GM19193 (cell line): ENCODE measurements around the gene ASIC1.

ENCODE experiments used
- POLR2A ChIP-seq: IDR thresholded peaks from 4 replicates; pipeline ENCODE4 v1.6.1; 2011; ENCODE audit not compliant: insufficient read depth, insufficient read length; ENCODE audit errors: extremely low read depth

Gene ASIC1

DNA sequence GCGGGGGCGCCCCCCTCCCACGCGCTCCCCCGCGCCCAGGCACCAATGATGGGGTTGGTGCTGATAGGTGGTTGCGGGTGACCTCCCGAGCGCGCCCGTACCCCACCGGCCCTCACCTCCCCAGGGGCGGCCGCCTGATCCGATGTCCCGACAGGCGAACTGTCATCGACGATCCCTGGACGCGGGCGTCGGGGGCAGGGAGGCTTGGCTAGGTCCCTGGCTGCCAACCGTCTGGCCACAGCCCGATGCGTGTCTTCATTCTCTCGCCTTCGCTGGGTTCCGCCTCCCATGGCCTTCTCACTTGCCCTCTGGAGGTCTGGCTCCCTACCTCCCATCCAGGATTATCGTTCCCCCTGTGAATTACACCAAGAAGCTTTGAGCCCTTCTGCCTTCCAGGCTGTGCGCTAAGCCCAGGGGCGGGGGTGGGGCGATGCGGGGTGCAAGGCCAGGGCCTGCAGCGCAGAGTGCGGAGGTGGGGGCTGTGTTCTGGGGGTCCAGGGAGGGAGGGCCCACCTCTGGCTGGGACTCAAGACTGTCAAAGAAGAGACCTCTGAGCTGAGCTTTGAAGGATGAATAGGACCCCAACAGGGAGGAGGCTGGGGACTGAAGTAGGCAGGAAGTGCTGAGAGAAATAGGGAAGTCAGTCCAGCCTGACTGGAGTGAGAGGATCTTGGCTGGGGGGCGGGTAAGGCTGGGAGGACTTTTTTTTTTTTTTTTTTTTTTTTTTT lies 24.4 kb upstream of the ASIC1 start:
- TF ChIP-seq POLR2A = no peak

DNA sequence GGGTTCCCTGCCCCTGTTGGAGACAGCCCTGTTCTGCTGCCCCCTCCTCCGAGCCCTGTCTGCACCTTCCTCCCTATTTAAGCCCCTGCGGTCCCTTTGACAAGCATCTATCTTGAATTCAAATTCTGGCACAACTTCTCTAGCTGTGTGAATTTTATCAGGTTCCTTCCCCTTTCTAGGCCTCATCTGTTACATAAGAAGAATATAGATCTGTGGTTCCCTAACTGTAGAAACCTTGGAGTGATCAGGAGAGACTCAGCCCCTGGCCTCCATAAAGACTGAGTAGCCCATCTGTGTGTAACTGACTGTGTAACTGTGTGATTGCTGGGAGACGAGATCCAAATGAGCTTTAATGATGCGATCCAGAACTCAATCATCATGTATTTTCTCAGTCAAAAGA lies 19.1 kb upstream of the ASIC1 start:
- no peak for TF ChIP-seq POLR2A

DNA sequence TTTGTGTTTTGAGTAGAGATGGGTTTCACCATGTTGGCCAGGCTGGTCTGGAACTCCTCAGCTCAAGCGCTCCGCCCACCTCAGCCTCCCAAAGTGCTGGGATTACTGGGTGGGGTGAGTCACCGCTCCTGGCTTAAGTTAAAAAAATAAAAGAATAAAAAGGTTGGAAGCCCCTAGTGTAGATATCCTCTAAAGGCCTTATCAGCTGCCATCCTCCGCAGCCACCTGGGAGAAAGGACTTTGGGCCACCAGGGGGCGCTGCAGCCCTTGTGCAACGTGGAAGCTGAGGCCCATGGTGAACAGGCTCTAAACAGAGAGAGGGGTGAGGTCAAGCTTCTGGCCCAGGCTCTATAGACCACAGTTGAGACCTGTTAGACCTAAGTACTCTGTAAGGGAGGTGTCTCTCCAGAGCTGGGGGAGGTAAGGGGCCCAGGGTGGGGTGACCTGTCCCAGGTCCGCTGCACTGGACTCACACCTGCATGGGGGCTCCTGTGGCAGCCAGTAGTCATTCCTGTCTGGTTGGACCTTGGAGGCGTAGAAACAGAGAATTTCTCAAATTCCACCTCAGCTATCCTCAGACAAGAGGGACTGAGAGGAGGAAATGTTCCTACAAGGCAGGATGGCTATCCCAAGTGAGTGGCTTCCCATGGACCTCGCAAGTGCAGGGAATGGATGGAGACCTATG lies 18.1 kb upstream of the ASIC1 start:
- no peak for TF ChIP-seq POLR2A

DNA sequence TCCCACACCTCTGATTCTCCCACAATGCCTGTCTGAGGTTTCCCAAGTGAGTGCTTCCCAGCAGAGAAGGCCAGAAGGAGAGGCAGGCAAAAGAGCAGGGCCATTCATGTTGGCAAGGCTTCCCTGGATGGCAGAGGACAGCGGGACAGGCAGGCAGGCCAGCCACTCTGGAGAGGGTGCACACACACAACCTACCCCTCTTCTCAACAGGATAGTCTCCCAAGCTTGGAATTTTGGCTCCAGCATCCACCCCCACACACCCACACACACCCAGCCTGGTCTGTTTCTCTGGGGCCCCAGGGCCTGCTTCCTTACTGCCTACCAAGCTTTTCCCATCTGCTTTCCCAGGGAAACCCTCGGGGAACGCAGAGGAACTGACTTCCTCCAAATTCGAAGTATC lies 16.7 kb upstream of the ASIC1 start:
- no peak for TF ChIP-seq POLR2A

DNA sequence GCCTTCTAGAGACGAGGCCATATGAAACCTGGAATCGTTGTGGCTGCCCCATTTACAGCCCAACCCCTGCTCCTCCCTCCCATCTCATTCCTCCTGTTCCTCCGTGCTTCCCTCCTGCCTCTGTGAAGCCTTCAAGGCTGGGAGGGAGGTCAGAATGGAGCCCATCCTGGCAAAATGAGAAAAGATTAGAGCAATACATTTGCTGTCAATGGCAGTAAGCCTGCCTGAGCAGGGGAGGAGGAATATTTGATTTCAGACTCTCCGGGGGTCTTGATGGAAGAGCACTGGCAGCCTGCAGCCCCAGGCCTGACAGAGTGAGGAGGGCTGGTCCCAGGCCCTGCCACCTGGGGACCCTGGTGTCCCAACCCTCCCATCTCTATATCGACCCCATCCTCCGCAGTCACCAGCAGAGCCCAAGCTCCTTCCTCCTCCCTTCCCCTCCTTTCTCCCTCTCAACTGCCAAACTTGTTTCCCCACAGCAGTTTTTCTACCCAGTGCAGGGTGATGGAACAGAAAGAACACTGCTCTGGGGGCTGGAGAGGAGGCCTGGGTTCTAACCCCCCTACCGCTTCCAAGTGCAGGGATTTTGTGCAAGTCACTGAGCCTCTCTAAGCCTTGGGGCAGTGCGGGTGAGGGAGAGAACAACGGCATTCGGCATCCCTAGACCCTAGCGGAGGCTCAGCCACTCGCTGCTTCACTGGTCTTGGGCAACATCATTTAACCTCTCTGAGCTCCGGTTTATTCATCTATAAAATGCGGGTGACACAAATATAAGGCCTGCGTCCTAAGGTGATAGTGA lies 16.1 kb upstream of the ASIC1 start:
- no peak for TF ChIP-seq POLR2A

DNA sequence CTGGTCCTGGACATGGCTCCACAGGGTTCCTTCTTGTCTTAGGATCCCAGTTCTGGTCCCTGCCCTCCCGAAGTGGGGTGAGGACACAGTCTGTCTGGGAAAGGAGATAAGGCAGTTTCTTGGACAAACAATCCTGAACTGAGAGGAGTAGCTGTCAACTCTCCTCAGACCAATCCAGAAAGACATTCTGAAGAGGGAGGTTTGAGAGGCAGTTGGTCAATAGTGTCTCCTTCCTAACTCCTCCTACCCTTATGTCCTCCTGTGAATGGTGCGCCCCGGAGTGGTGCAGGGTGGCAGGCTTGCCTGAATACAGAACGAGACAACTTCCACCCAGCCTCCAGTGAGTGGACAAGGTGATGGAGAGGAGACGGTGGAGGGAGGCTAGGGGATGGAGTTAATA lies 15.4 kb upstream of the ASIC1 start:
- TF ChIP-seq POLR2A = no peak

- TF ChIP-seq POLR2A = no peak
These were observed 14.7 kb upstream of the ASIC1 start for GRCh38 chr12:50042693-50043092.

DNA sequence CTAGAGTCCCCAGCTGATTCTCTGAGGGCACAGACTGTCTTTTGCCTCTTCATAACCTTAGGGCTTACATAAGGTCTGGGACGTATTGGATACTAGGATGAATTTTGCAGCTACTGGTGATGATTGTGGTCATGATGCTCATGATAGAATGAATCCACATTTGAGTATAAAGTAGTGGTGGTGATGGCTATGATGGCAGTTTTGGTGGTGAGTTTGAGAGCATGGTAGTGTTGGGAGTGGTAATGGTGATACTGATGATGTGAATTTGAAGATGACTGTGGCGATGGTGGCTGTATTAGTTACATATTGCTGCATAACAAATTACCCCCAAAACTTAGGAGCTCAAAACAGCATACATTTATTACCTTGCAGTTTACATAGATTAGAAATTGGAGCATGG lies 14.1 kb upstream of the ASIC1 start:
- TF ChIP-seq POLR2A = no peak

DNA sequence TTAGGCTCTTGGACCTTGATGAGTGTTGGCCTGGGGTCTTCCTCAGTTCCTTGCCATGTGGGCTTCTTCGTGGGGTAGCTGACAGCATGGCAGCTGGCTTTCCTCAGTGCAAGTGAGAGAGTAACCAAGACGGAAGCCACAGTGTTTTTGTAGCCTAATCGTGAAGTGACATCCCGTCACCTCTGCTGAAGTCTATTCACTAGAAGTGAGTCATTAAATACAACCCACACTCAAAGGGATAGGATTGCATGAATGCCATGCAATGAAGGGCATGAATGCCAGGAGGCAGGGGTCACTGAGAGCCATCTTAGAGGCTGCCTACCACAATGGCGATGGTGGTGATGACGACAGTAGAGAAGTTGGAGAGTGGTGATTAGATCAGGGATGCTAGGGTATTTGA lies 13.5 kb upstream of the ASIC1 start:
- TF ChIP-seq POLR2A = no peak

GRCh38 chr12:50047693-50048250 lies 9.6 kb upstream of the ASIC1 start:
- TF ChIP-seq POLR2A = no peak

DNA sequence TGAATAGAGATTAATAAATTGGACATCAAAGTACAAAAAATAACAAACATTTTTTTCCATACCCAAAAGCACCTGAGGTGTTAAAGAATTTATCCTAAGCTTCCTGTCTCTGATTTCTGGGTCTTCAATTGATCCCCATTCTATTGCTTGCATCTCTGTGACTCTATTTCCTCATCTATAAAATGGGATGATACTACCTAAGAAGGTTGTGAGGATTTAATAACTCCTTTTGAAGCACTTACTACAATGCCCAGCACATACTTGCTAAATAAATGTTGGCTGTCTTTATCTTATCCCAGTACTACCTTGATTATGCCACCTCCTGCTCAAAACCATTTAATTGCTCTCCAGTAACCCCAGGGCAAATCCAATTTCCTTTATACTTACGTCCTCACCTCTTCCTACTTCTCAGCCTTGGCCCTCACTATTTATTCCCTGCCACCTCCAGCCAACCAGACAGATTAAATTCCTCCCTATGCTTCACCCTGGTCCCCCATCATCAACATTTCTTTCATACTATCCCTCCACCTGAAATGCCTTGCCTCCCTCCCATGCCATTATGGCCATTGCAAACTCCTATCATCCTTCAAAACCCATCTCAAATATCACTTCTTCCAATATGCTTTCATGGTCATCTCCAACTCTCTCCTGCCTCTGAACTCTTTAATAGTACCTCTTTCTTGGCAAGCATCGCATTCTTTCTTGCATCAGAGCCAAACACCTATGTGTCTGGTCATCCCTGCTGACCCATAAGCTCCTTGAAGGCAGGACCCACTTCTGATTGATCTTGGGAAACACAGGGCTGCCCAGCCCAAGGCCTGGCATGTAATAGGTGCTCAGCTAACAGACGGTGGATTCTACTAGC lies 7.9 kb upstream of the ASIC1 start:
- no peak for TF ChIP-seq POLR2A

- TF ChIP-seq POLR2A = no peak
These were observed 7.3 kb upstream of the ASIC1 start for GRCh38 chr12:50050119-50050385.

- no peak for TF ChIP-seq POLR2A
These were observed 6.8 kb upstream of the ASIC1 start for GRCh38 chr12:50050410-50051098.
